HepG2 (cell line): ENCODE measurements around the gene GPALPP1.

Experiments used
- CC2D1A ChIP-seq: sonication (generic); formaldehyde crosslinking; IDR thresholded peaks from 2 replicates; pipeline ENCODE4 v1.8.1; 2023; ENCODE audit warnings: mild to moderate bottlenecking, missing genetic modification reagents
- POLR2A ChIP-seq, 2 experiments: IDR thresholded peaks; 2 replicates each; pipeline ENCODE4 v1.6.1; 2011; ENCODE audit warnings: low read depth in 2 of 2, low read length in 2 of 2, mild to moderate bottlenecking in 1 of 2, moderate library complexity in 1 of 2; ENCODE audit not compliant: insufficient read depth in 1 of 2

- TF ChIP-seq CC2D1A (CRISPR knock-in tag) (no peak), POLR2A (IDR thresholded peaks at IDR 0.05; ENCODE audit: insufficient read depth in 1 of 2, low read depth in 2 of 2, low read length in 2 of 2) (no peak)
Measured at GRCh38 chr13:45064889-45065288, 75.6 kb downstream of the GPALPP1 start.
